Endothelial cell of umbilical vein (primary cell): ENCODE data around the gene AZI2. TPM values are rescaled to one million over a fixed set of nuclear protein-coding genes. Genes with fewer than 3 reads are reported as not detected.

Experiments used
- BruUV-seq: library from RNA; stranded (reverse); fragments of 400-500 nt; replicated peaks from 2 replicates; lab custom pipeline; 2021; lab: Mats Ljungman, UMichigan
- CTCF ChIA-PET: fragments of 300-600, 350-600 bp; sonication (Branson Sonifier 250); formaldehyde crosslinking; loops from one replicate; lab custom pipeline; 2021; ENCODE audit warnings: antibody characterized with exemption, inconsistent platforms; lab: Charles Lee
- POLR2A ChIA-PET: fragments of 300-600, 350-600 bp; sonication (Branson Sonifier 250); formaldehyde crosslinking; loops from one replicate; lab custom pipeline; 2021; ENCODE audit warnings: antibody characterized with exemption, inconsistent platforms; lab: Charles Lee
- DNase-seq: peaks from one replicate; pipeline ENCODE4 v3.0.0-alpha.2; 2011; ENCODE audit warnings: low read depth, low spot score
- FAIRE-seq: peaks from 2 replicates; lab custom pipeline; 2011; peaks lifted over from hg19 to GRCh38; lab: Jason Lieb, UNC
- H2AFZ ChIP-seq: 2 replicates; pipeline ENCODE4 v1.6.0; 2012; ENCODE audit warnings: low read depth, low read length, control low read depth, inconsistent platforms
- H3K27ac ChIP-seq: 2 replicates; pipeline ENCODE4 v1.5.1; 2011; ENCODE audit warnings: low read depth, mild to moderate bottlenecking, control low read depth, low read length, moderate library complexity; ENCODE audit not compliant: insufficient read depth
- H3K27me3 ChIP-seq, 2 experiments: 2 replicates each; pipeline versions ENCODE4 v1.6.0 to v1.6.1; 2011; ENCODE audit warnings: low read length in 2 of 2, mixed read lengths in 1 of 2; ENCODE audit not compliant: control insufficient read depth in 2 of 2, insufficient read depth in 2 of 2
- H3K36me3 ChIP-seq, 2 experiments: 2 replicates in 1 of 2; 3 replicates in 1 of 2; pipeline ENCODE4 v1.5.1; 2011; ENCODE audit warnings: low read length in 2 of 2, mild to moderate bottlenecking in 1 of 2, moderate library complexity in 1 of 2; ENCODE audit not compliant: control insufficient read depth in 2 of 2, insufficient read depth in 2 of 2; ENCODE audit errors: extremely low read depth in 1 of 2
- H3K4me1 ChIP-seq: 3 replicates; pipeline ENCODE4 v1.5.1; 2011; ENCODE audit warnings: mild to moderate bottlenecking, low read length; ENCODE audit not compliant: control insufficient read depth, insufficient read depth; ENCODE audit errors: extremely low read depth
- H3K4me2 ChIP-seq: 2 replicates; pipeline ENCODE4 v1.6.1; 2011; ENCODE audit warnings: low read length, control low read depth, mixed read lengths; ENCODE audit not compliant: insufficient read depth
- H3K4me3 ChIP-seq, 3 experiments: fragments of 200-600 bp in 1 of 3; sonication (generic), shearing (Covaris generic) in 1 of 3; replicated peaks in 1 of 3; 2 replicates each; pipeline ENCODE4 v1.5.1; 2011 to 2016; ENCODE audit warnings: control low read depth in 3 of 3, low read length in 3 of 3, mild to moderate bottlenecking in 2 of 3, inconsistent platforms in 1 of 3, low read depth in 1 of 3, moderate library complexity in 1 of 3; ENCODE audit not compliant: insufficient read depth in 1 of 3
- H3K79me2 ChIP-seq: 2 replicates; pipeline ENCODE4 v1.6.0; 2012; ENCODE audit warnings: low read length, inconsistent platforms; ENCODE audit not compliant: control insufficient read depth, insufficient read depth
- H3K9ac ChIP-seq: replicated peaks from 2 replicates; pipeline ENCODE3; 2011; ENCODE audit warnings: low read length, control low read depth; ENCODE audit not compliant: insufficient read depth; ENCODE audit errors: extremely low read depth
- H3K9me1 ChIP-seq: replicated peaks from 3 replicates; pipeline ENCODE4 v1.6.0; 2011; ENCODE audit warnings: mild to moderate bottlenecking, low read length; ENCODE audit not compliant: control insufficient read depth, insufficient read depth; ENCODE audit errors: extremely low read depth
- H3K9me3 ChIP-seq: replicated peaks from 2 replicates; pipeline ENCODE4 v1.5.1; 2012; ENCODE audit warnings: low read length, inconsistent platforms; ENCODE audit not compliant: control insufficient read depth, insufficient read depth
- H4K20me1 ChIP-seq: replicated peaks from 2 replicates; pipeline ENCODE3; 2011; ENCODE audit warnings: mild to moderate bottlenecking, low read length; ENCODE audit not compliant: control insufficient read depth, insufficient read depth; ENCODE audit errors: extremely low read depth
- EZH2 ChIP-seq: IDR thresholded peaks from 2 replicates; pipeline ENCODE4 v1.6.1; 2012; ENCODE audit warnings: borderline replicate concordance, low read depth, mild to moderate bottlenecking, moderate library complexity, low read length, inconsistent platforms; ENCODE audit not compliant: severe bottlenecking
- FOS ChIP-seq: IDR thresholded peaks from 2 replicates; pipeline ENCODE4 v1.6.1; 2011; ENCODE audit warnings: mild to moderate bottlenecking, low read length, moderate library complexity, borderline replicate concordance; ENCODE audit not compliant: insufficient read depth
- MYC ChIP-seq: IDR thresholded peaks from one replicate; pipeline ENCODE4 v1.6.1; 2011; ENCODE audit warnings: mild to moderate bottlenecking, low read depth, low read length
- POLR2A ChIP-seq: IDR thresholded peaks from 2 replicates; pipeline ENCODE4 v1.6.1; 2012; ENCODE audit warnings: low read depth, mild to moderate bottlenecking, control low read depth, low read length
- POLR2AphosphoS5 ChIP-seq: IDR thresholded peaks from 2 replicates; pipeline ENCODE4 v1.6.1; 2012; ENCODE audit warnings: low read depth, mild to moderate bottlenecking, control low read depth, low read length, moderate library complexity; ENCODE audit not compliant: insufficient read depth
- dilution Hi-C: fragments of 300-500 bp; cut with MboI; formaldehyde crosslinking; loops from one replicate; pipeline ENCODE4 v1.15.0; 2019; ENCODE audit warnings: low sequenced_read_pairs; ENCODE audit not compliant: extremely low pct_ligation_motif_present
- intact Hi-C: fragments of 100-400 bp; cut with micrococcal nuclease; formaldehyde crosslinking; loops from one replicate; pipeline ENCODE4 v1.10.0; 2022
- polyA plus RNA-seq, 4 experiments: library from polyadenylated mRNA; depleted of rRNA in 3 of 4; stranded (reverse) in 3 of 4; unstranded in 1 of 4; fragments of >200 nt; gene quantifications; 2 replicates each; pipeline versions ENCODE4 v1.2.1 to v1.2.3, GENCODE V29; 2011 to 2012; ENCODE audit warnings: missing spikeins in 1 of 4
- total RNA-seq: library from RNA; stranded (reverse); gene quantifications from 2 replicates; pipeline ENCODE4 v1.2.3, GENCODE V29; 2021
- TF ChIP-seq, protein P1 (sequence below), 2 donors: IDR thresholded peaks; 1 replicate in 1 of 2; 2 replicates in 1 of 2; pipeline ENCODE4 v1.5.1; 2011; ENCODE audit warnings: low read length in 2 of 2, mild to moderate bottlenecking in 2 of 2, moderate library complexity in 2 of 2, control low read depth in 1 of 2, inconsistent platforms in 1 of 2, low read depth in 1 of 2; ENCODE audit not compliant: insufficient read depth in 1 of 2; ENCODE audit errors: extremely low read depth in 1 of 2

The AZI2 gene
- total and polyA plus RNA-seq, 2 donors (not counting 3 experiments of a cell fraction or from before 2014, with no cell fraction given) = 17.4 to 39.5 TPM

DNA sequence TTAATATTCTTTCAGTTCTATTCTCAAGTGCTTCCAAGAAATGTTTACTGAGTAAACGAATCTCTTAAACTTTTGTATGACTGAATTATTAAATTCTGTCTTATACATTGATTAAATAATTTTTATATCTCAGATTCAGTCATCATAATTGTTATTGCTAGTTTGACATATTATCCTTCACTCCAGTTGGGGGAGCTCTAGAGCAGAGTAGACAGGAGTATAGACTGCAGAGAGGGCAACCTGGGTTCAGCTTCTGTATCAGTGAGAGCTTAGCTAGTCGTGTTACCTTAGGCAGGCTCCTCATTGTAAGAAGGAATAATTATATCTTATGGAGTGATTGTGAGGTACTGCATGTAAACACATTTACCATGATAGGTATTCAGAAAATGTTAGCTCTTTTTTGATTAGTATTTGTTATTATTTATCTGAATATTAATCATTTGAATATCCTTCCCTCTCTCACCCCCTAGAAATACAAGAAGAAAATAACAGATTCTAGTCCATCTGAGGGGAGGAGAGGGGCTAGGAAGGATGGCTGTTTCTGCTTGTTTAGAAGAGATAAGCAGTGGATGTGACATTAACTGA is 31.1 kb downstream of the AZI2 start:
- Histone ChIP-seq H3K79me2 (no peaks in the 10 kb centered on the region), H4K20me1 (peaks cover 2% of the 10 kb centered on the region), H3K9ac (no peak overlapping the region), H3K4me2 (no peak overlapping the region), H3K9me3 (no peaks in the 10 kb centered on the region), H2AFZ (no peak overlapping the region), H3K27ac (no peak overlapping the region), H3K4me1 (peaks cover 4% of the 10 kb centered on the region), H3K9me1 (no peaks in the 10 kb centered on the region), H3K36me3 (no peaks in the 10 kb centered on the region), H3K27me3 (no peaks in the 10 kb centered on the region), H3K4me3 (no peak overlapping the region)
- BruUV-seq = no TSS peak
- TF ChIP-seq POLR2A (no peak), FOS (no peak), MYC (no peak), POLR2AphosphoS5 (no peak), EZH2 (no peak)
- TF ChIP-seq, protein P1, sequence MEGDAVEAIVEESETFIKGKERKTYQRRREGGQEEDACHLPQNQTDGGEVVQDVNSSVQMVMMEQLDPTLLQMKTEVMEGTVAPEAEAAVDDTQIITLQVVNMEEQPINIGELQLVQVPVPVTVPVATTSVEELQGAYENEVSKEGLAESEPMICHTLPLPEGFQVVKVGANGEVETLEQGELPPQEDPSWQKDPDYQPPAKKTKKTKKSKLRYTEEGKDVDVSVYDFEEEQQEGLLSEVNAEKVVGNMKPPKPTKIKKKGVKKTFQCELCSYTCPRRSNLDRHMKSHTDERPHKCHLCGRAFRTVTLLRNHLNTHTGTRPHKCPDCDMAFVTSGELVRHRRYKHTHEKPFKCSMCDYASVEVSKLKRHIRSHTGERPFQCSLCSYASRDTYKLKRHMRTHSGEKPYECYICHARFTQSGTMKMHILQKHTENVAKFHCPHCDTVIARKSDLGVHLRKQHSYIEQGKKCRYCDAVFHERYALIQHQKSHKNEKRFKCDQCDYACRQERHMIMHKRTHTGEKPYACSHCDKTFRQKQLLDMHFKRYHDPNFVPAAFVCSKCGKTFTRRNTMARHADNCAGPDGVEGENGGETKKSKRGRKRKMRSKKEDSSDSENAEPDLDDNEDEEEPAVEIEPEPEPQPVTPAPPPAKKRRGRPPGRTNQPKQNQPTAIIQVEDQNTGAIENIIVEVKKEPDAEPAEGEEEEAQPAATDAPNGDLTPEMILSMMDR (IDR thresholded peaks at IDR 0.05; ENCODE audit: extremely low read depth in 1 of 2, insufficient read depth in 1 of 2, low read depth in 1 of 2, low read length in 2 of 2) = peak; percentile 45 to 46
- dilution Hi-C loops (no loop called here), intact Hi-C loops (no loop called here)
- DNase-seq = peak; percentile 47
- FAIRE-seq = no peak
- ChIA-PET CTCF (interaction anchor here (0.6 to 3.4 kb wide), 19 partner anchors 10 to 637 kb away, joined by 3 to 61 read pairs (median 5); partner anchors contain the start of genes AZI2, CMC1 and ZCWPW2), POLR2A (no interaction called here)
